ENCODE measurements around the gene STAG1. TPM values are rescaled to one million over a fixed set of nuclear protein-coding genes. Genes with fewer than 3 reads are reported as not detected.

STAG1 gene
- total and polyA plus RNA-seq, 2 experiments from 2014 or later = 9.0 to 21.9 TPM

GRCh38 chr3:136351351-136351750 lies 400.8 kb downstream of the STAG1 start (continued):
- TF ChIP-seq CTCF (conservative IDR thresholded peaks at IDR 0.05; ENCODE audit: low read depth in 2 of 2) (no peak), NANOG (IDR thresholded peaks at IDR 0.05; ENCODE audit: borderline replicate concordance) (no peak), CREB1 (CRISPR knock-in tag; IDR thresholded peaks at IDR 0.05; ENCODE audit: low read depth) (no peak), EZH2phosphoT487 (IDR thresholded peaks at IDR 0.05; ENCODE audit: unreplicated experiment) (no peak), STAT1 (IDR thresholded peaks at IDR 0.05; ENCODE audit: unreplicated experiment) (no peak)

- H3K27ac Mint-ChIP-seq = no peak overlapping the region
- TF ChIP-seq JUNB (IDR thresholded peaks at IDR 0.05; ENCODE audit: unreplicated experiment) (no peak), REST (IDR thresholded peaks at IDR 0.05; ENCODE audit: unreplicated experiment) (no peak), EZH2phosphoT487 (IDR thresholded peaks at IDR 0.05; ENCODE audit: unreplicated experiment) (no peak), ZNF462 (CRISPR knock-in tag; IDR thresholded peaks at IDR 0.05) (no peak), CTCF (conservative IDR thresholded peaks at IDR 0.05; ENCODE audit: low read depth in 2 of 2) (no peak), STAT1 (IDR thresholded peaks at IDR 0.05; ENCODE audit: unreplicated experiment) (no peak), POLR2AphosphoS5 (IDR thresholded peaks at IDR 0.05; ENCODE audit: low read depth) (no peak), ZNF114 (CRISPR knock-in tag; IDR thresholded peaks at IDR 0.05) (no peak), NANOG (IDR thresholded peaks at IDR 0.05; ENCODE audit: borderline replicate concordance) (no peak)
- Histone ChIP-seq H3K4me3 (no peak overlapping the region), H3K36me3 (ENCODE audit: insufficient read depth) (no peaks in the 10 kb centered on the region), H3K4me1 (ENCODE audit: insufficient read depth) (no peaks in the 10 kb centered on the region; the same call in 1 of the 2 replicates), H3K27me3 (ENCODE audit: insufficient read depth) (no peaks in the 10 kb centered on the region), H3K79me2 (replicated peaks; ENCODE audit: insufficient read depth) (no peaks in the 10 kb centered on the region), H3K9me2 (ENCODE audit: insufficient read depth) (no peaks in the 10 kb centered on the region), H3K27ac (ENCODE audit: low read depth) (no peak overlapping the region), H2AFZ (no peak overlapping the region), H3K4me2 (no peak overlapping the region), H3F3A (replicated peaks; ENCODE audit: low read depth) (no peaks in the 10 kb centered on the region), H4K20me1 (replicated peaks; ENCODE audit: insufficient read depth) (no peaks in the 10 kb centered on the region)
- peaks cover 12% of the 10 kb centered on the region for H3K4me1 Mint-ChIP-seq
- ATAC-seq (no peak), DNase-seq (ENCODE audit: low spot score) (no peak)
- 0 out of 3 replicates have a peak, but pooled peaks cover 4% of the 10 kb centered on the region for H3K36me3 Mint-ChIP-seq (ENCODE audit: low read depth)
- no peaks in the 10 kb centered on the region; the same call in 2 of the 3 replicates for H3K9me3 Mint-ChIP-seq
- peaks cover 1% of the 10 kb centered on the region for H3K27me3 Mint-ChIP-seq (ENCODE audit: insufficient read depth, low read depth, poor library complexity)
- no peak overlapping the region for H3K4me3 Mint-ChIP-seq
Measured at GRCh38 chr3:136350557-136350956, 401.6 kb downstream of the STAG1 start.
